PFSK-1 (cell line): ENCODE results near the gene KAZN.

Experiments used
- FOXP2 ChIP-seq: optimal IDR thresholded peaks from 2 replicates; pipeline ENCODE3; 2011; ENCODE audit warnings: borderline replicate concordance, control low read depth, inconsistent platforms; ENCODE audit not compliant: insufficient read depth; ENCODE audit errors: extremely low read length, extremely low read depth
- POLR2AphosphoS5 ChIP-seq: IDR thresholded peaks from 2 replicates; pipeline ENCODE4 v1.6.1; 2012; ENCODE audit warnings: low read depth, mild to moderate bottlenecking, control low read depth, low read length, moderate library complexity
- SIN3A ChIP-seq: IDR thresholded peaks from 2 replicates; pipeline ENCODE4 v1.6.1; 2012; ENCODE audit warnings: mild to moderate bottlenecking, low read length, moderate library complexity, borderline replicate concordance; ENCODE audit not compliant: insufficient read depth
- TAF1 ChIP-seq: IDR thresholded peaks from 2 replicates; pipeline ENCODE4 v1.6.1; 2012; ENCODE audit warnings: low read length, control low read depth, borderline replicate concordance; ENCODE audit not compliant: insufficient read depth
- TF ChIP-seq, protein P1 (sequence below), 2 experiments: IDR thresholded peaks; 2 replicates each; pipeline versions ENCODE4 v1.6.1 to v1.8.0; 2011 to 2012; ENCODE audit warnings: low read depth in 2 of 2, low read length in 2 of 2, control low read depth in 1 of 2, inconsistent platforms in 1 of 2, mild to moderate bottlenecking in 1 of 2, moderate library complexity in 1 of 2; ENCODE audit not compliant: insufficient read depth in 1 of 2

The KAZN gene

DNA sequence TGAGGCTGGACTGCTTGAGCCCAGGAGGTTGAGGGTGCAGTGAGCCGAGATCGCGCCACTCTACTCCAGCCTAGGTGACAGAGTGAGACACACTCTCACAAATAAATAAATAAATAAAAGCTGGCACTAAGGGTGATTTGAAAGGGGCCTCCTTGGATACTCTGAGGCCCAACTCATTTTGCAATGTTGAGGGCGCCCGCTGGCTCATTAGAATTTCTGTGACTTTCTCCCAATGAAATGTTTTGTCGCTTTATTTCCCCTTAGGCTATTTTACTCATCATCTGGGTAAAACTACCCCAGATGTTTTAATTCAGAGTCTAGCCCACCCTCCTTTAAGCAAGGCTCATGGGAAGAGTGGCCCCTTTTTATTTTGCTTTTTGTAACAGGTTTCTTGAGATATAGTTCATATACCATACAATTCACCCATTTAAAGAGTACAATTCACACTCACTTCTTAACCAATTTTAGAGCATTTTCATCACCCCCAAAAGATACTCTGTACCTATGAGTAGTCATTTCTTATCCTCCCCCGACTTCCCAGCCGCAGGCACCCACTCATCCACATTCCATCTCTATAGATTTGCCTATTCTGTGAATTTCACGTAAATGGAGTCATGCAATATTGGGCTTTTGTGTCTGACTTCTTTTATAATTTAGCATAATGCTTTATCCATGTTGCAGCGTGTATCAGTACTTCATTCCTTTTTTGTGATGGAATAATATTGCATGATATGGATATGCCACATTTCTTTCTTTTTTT is 259.1 kb downstream of the KAZN start:
- no peak for TF ChIP-seq POLR2AphosphoS5
- TF ChIP-seq TAF1, result no peak
- TF ChIP-seq SIN3A, result no peak

DNA sequence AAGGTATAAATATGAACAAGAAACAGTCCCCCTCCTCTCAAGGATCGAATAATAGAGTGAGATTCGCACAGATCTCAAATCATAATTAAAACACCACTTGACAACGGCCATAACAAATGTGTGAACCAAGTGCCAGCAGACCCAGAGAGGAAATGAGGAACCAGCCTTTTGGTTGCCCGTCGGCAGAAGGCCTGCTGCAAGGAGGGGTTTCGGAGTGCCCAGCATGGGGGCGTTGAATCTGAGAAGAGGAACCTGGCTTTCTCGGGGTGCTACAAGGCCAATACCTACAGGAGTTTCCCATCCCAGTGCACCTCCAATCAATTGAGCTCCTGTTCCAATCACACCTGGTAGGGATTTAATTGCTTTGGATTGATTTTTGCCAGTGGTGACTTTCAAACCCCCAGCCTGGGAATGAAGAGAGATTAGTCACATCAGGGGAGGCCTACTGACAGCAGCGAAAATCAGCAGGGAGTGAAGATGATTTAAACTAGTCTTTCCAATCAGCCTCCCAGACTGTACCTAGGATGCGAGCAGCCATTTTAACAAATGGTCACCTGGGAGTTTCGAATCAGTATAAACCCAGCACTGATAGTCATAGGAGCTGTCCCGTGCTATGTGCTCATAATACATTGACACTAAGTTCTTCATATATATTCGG is 263.8 kb downstream of the KAZN start:
- no peak for TF ChIP-seq FOXP2
- no peak for TF ChIP-seq TAF1
- no peak for TF ChIP-seq POLR2AphosphoS5
- TF ChIP-seq SIN3A, result no peak
- TF ChIP-seq, protein P1, sequence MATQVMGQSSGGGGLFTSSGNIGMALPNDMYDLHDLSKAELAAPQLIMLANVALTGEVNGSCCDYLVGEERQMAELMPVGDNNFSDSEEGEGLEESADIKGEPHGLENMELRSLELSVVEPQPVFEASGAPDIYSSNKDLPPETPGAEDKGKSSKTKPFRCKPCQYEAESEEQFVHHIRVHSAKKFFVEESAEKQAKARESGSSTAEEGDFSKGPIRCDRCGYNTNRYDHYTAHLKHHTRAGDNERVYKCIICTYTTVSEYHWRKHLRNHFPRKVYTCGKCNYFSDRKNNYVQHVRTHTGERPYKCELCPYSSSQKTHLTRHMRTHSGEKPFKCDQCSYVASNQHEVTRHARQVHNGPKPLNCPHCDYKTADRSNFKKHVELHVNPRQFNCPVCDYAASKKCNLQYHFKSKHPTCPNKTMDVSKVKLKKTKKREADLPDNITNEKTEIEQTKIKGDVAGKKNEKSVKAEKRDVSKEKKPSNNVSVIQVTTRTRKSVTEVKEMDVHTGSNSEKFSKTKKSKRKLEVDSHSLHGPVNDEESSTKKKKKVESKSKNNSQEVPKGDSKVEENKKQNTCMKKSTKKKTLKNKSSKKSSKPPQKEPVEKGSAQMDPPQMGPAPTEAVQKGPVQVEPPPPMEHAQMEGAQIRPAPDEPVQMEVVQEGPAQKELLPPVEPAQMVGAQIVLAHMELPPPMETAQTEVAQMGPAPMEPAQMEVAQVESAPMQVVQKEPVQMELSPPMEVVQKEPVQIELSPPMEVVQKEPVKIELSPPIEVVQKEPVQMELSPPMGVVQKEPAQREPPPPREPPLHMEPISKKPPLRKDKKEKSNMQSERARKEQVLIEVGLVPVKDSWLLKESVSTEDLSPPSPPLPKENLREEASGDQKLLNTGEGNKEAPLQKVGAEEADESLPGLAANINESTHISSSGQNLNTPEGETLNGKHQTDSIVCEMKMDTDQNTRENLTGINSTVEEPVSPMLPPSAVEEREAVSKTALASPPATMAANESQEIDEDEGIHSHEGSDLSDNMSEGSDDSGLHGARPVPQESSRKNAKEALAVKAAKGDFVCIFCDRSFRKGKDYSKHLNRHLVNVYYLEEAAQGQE (IDR thresholded peaks at IDR 0.05; ENCODE audit: insufficient read depth in 1 of 2, low read depth in 2 of 2, low read length in 2 of 2), result no peak

DNA sequence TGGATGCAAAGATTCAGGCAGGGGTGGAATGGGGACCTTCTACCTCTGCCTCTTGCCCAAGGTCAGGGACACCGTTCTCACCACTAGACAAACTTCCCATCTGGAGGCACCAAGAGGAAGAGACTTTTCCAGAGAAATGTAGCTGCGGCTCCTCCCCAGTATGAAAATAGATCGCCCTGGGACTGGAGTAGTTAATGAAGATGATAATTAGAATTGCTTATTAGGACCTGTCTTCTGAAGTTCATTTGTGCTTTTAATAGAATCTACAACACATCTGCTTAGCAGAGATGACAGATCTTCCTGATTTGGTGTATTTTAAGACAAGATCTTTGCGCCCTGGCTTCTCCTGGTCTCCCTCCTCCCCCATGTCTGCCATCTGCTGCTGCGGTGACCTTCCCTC is 266.6 kb downstream of the KAZN start:
- TF ChIP-seq SIN3A (no peak), POLR2AphosphoS5 (no peak)

DNA sequence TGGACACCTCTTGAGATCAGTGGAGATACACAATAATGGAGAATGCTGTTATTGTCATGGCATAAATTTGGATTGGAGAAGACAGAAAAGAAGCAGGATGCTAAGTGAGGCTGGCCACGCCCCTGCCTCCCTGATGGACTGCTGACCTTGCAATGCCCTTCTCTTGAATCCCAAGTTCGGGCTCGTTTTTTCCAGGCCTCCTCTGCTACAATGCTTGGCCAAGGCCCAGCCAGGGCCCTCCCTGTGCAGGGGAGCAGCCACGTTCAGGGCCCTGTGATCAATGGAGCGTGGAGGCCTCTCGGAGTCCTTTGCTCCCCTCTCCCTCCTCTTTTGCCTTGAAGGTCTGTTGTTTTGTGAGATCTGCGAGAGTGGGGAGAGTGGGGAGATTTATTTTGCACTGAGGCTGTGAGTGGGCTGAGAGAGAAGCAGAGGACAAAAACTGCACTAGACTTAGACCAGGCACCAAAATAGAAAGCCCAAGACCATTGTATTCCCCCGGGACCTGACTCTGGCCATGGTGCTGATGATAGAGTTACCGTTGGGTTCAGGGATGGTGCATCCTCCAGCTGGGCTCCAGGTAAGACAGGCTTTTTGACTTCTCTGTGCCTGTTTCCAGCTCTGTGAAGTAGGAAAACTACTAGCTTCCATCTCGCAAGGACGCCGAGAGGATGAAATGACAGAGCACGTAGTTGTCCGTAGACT is 268.6 kb downstream of the KAZN start:
- TF ChIP-seq, protein P1 (IDR thresholded peaks at IDR 0.05; ENCODE audit: insufficient read depth in 1 of 2, low read depth in 2 of 2, low read length in 2 of 2), result peak; percentile 68 to 87
- TF ChIP-seq FOXP2, result no peak

DNA sequence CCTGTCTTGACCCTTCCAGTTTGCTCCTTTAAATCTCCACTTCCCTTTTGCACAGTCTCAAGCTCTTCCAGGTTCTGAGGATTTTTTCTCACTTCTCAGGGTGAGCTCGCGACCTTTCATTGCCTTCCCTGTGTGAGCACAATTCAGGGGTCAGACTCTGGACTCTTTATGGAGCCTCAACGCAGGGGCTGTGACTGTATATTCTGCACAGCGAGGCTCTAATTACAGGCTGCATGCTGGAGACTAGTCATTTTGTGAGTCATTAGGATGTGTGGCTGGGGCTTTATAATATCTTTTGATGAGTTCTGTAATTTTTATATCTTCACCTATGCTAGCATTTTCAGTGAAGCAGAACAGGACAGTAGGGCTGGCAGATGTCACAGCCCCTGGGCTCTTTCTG is 270.7 kb downstream of the KAZN start:
- TF ChIP-seq SIN3A, result no peak
- TF ChIP-seq TAF1, result no peak
- TF ChIP-seq, protein P1 (IDR thresholded peaks at IDR 0.05; ENCODE audit: insufficient read depth in 1 of 2, low read depth in 2 of 2, low read length in 2 of 2), result no peak

DNA sequence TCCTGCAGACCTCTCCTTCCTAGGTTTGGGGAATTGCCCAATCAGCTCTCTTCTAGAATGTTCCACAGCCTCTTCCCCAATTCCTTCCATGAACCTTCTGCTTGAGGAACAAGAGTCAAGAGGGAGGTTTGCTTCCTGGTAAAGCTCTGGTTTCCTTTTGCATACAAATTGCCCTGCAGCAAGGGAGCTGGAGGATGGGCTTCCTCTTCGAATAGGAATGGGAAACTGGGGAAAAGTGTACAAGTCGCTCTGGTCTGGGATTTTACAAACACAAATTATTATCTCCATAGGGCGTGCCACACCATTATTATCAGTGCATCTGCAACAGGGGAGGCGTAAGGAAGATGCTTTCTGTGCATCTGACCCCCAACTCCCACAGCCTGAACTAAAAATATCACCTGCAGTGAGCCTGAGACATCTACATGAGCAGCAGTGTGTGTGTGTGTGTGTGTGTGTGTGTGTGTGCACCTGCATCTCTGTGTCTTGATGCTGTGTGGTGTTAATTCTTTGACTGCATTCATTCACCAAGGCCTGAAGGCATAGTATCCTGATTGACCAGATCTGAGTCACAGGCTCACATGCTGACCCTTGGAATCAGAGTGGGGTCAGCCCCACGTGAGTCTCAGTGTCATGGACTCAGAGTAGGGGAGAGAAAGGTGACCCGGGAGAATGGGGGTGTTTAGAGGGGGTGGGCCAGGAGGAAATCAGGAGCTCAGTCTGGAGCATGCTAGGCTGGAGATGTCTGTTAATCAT is 272.9 kb downstream of the KAZN start:
- TF ChIP-seq FOXP2 (no peak), SIN3A (no peak), TAF1 (no peak), POLR2AphosphoS5 (no peak)
- TF ChIP-seq, protein P1 (IDR thresholded peaks at IDR 0.05; ENCODE audit: insufficient read depth in 1 of 2, low read depth in 2 of 2, low read length in 2 of 2), result no peak
